ENCODE results near the gene MED7. TPM values are rescaled to one million over a fixed set of nuclear protein-coding genes. Genes with fewer than 3 reads are reported as not detected.

MED7 gene
- polyA plus RNA-seq, 1 donor from 2014 or later = 18.6 TPM

- Mint-ChIP-seq H3K27ac (peak overlapping the region in 2 of 3 donors; percentile 1 to 73), H3K9me3 (no peaks in the 10 kb centered on the region), H3K27me3 (no peaks in the 10 kb centered on the region), H3K4me1 (peaks cover 4 to 7% (median 4%) of the 10 kb centered on the region in 3 donors), H3K4me3 (peak overlapping the region in 1 of 4 donors; percentile 31), H3K36me3 (no peaks in the 10 kb centered on the region)
Measured at GRCh38 chr5:157148734-157149615, 6.3 kb upstream of the MED7 start.

- no peaks in the 10 kb centered on the region for H3K27me3 Mint-ChIP-seq
- peaks cover 10% of the 10 kb centered on the region for H3K36me3 Mint-ChIP-seq
- peak overlapping the region; percentile 96 to 98 (median 98) for H3K27ac Mint-ChIP-seq
- peaks cover 20 to 28% (median 28%) of the 10 kb centered on the region in 3 donors for H3K4me1 Mint-ChIP-seq
- peak overlapping the region; percentile 97 to 99 (median 98) for H3K4me3 Mint-ChIP-seq
- no peaks in the 10 kb centered on the region for H3K9me3 Mint-ChIP-seq
Measured at GRCh38 chr5:157143127-157143971, 684 bp upstream of the MED7 start.

DNA sequence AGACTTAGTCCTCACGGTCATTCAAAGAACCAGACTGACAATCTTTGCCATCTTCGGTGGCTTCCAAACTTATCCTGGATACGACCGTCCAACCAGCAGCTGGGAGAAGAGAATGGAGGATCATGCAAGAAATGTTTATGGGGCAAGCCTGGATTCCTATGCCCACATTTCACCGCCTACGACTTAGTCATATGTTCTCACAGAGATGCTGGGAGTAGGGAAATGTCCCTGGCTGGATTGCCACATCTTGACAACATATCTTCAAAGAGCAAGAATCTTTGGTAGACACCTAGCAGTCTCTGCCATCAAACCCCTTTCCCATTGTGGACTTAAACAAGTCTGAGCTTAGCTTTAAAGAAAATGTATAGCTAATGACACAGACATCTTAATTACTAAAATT lies 5.0 kb downstream of the MED7 start:
- Mint-ChIP-seq H3K27me3 (no peaks in the 10 kb centered on the region), H3K4me1 (peaks cover 22 to 38% (median 25%) of the 10 kb centered on the region in 3 donors), H3K27ac (no peak overlapping the region), H3K36me3 (peaks cover 10% of the 10 kb centered on the region), H3K4me3 (no peak overlapping the region), H3K9me3 (no peaks in the 10 kb centered on the region)

- no peak overlapping the region for H3K27ac Mint-ChIP-seq
- H3K9me3 Mint-ChIP-seq = peaks cover 0 to 2% (median 0%) of the 10 kb centered on the region in 3 donors
- H3K36me3 Mint-ChIP-seq = no peaks in the 10 kb centered on the region
- H3K4me3 Mint-ChIP-seq = no peak overlapping the region
- peaks cover 10 to 20% (median 13%) of the 10 kb centered on the region in 3 donors for H3K4me1 Mint-ChIP-seq
- H3K27me3 Mint-ChIP-seq = no peaks in the 10 kb centered on the region
Measured at GRCh38 chr5:157132281-157132612, 10.4 kb downstream of the MED7 start.

- no peak overlapping the region for H3K27ac Mint-ChIP-seq
Measured at GRCh38 chr5:157130925-157131324, 11.7 kb downstream of the MED7 start.

DNA sequence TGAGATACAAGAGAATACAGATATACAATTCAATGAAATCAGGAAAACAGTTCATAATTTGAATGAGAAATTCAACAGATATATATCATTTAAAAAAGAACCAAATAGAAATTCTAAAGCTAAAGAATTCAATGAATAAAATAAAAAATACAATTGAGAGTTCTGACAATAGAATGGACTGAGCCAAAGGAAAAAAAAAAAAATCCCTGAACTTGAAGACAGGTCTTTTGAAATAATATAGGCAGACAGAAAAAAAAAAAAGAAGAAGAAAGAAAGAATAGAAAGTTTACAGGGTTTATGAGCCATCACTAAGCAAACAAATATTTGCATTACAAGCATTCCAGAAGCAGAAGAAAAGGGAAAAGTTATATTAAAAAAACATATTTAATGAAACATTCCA lies 21.0 kb downstream of the MED7 start:
- no peak overlapping the region for H3K27ac Mint-ChIP-seq
- peaks cover 0 to under 1% (median 0%) of the 10 kb centered on the region in 3 donors for H3K4me1 Mint-ChIP-seq
- H3K4me3 Mint-ChIP-seq = no peak overlapping the region
- H3K9me3 Mint-ChIP-seq = peaks cover 1 to 12% (median 4%) of the 10 kb centered on the region in 3 donors
- no peaks in the 10 kb centered on the region for H3K27me3 Mint-ChIP-seq
- peaks cover 7% of the 10 kb centered on the region for H3K36me3 Mint-ChIP-seq

More at GRCh38 chr5:157130925-157131324, 11.7 kb downstream of the MED7 start:
- peak overlapping the region in 2 of 4 donors; percentile 18 to 41 for H3K4me3 Mint-ChIP-seq
- H3K4me1 Mint-ChIP-seq = peaks cover 8 to 16% (median 13%) of the 10 kb centered on the region in 3 donors
- H3K36me3 Mint-ChIP-seq = no peaks in the 10 kb centered on the region
- H3K9me3 Mint-ChIP-seq = peaks cover 0 to 2% (median 0%) of the 10 kb centered on the region in 3 donors
- no peaks in the 10 kb centered on the region for H3K27me3 Mint-ChIP-seq

GRCh38 chr5:157120102-157120501 lies 22.6 kb downstream of the MED7 start:
- no peak overlapping the region for H3K27ac Mint-ChIP-seq
- H3K9me3 Mint-ChIP-seq = peaks cover 1 to 12% (median 4%) of the 10 kb centered on the region in 3 donors
- peaks cover 7% of the 10 kb centered on the region for H3K36me3 Mint-ChIP-seq
- H3K4me3 Mint-ChIP-seq = no peak overlapping the region
- H3K4me1 Mint-ChIP-seq = peaks cover 0 to 5% (median 0%) of the 10 kb centered on the region in 3 donors
- no peaks in the 10 kb centered on the region for H3K27me3 Mint-ChIP-seq

DNA sequence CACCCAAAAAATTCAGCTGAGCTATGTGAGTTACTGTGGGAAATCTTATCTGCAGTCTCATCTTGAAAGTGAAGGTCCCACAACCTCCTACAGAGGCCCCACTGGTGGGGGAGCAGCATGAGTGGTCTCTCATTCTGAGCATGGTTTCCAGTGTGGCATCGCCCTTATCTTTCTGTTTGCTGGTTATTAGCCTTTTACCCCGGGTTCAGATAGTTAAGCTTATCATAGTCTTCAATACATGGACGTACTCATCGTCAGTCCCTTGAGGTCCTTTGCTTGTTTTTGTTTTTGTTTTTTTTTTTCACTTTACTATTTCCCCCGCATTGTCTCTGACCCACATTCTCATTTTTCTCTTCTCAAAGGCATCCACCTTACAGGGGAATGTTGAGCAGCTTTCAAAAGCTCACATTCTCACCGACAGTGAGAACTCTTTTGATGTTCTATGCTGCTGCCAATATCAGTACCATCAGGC lies 26.1 kb downstream of the MED7 start:
- Mint-ChIP-seq H3K9me3 (peaks cover 0 to 4% (median 4%) of the 10 kb centered on the region in 3 donors), H3K27me3 (no peaks in the 10 kb centered on the region), H3K36me3 (no peaks in the 10 kb centered on the region), H3K27ac (no peak overlapping the region), H3K4me3 (peak overlapping the region in 1 of 4 donors; percentile 15), H3K4me1 (peaks cover 0 to 5% (median 0%) of the 10 kb centered on the region in 3 donors)

- no peaks in the 10 kb centered on the region for H3K36me3 Mint-ChIP-seq
- H3K27ac Mint-ChIP-seq = no peak overlapping the region
- no peak overlapping the region for H3K4me3 Mint-ChIP-seq
- H3K4me1 Mint-ChIP-seq = peaks cover 0 to 5% (median 2%) of the 10 kb centered on the region in 3 donors
- no peaks in the 10 kb centered on the region for H3K9me3 Mint-ChIP-seq
- no peaks in the 10 kb centered on the region for H3K27me3 Mint-ChIP-seq
Measured at GRCh38 chr5:157115502-157115901, 27.2 kb downstream of the MED7 start.

GRCh38 chr5:157115012-157115411 lies 27.7 kb downstream of the MED7 start:
- peaks cover under 1 to 6% (median 2%) of the 10 kb centered on the region in 3 donors for H3K4me1 Mint-ChIP-seq
- no peaks in the 10 kb centered on the region for H3K27me3 Mint-ChIP-seq
- no peak overlapping the region for H3K4me3 Mint-ChIP-seq
- no peak overlapping the region for H3K27ac Mint-ChIP-seq
- H3K36me3 Mint-ChIP-seq = no peaks in the 10 kb centered on the region
- H3K9me3 Mint-ChIP-seq = no peaks in the 10 kb centered on the region

GRCh38 chr5:157113002-157113401 lies 29.7 kb downstream of the MED7 start:
- H3K27ac Mint-ChIP-seq = no peak overlapping the region
- no peaks in the 10 kb centered on the region for H3K27me3 Mint-ChIP-seq
- peaks cover 15 to 23% (median 18%) of the 10 kb centered on the region in 3 donors for H3K4me1 Mint-ChIP-seq
- H3K4me3 Mint-ChIP-seq = no peak overlapping the region
- no peaks in the 10 kb centered on the region for H3K36me3 Mint-ChIP-seq
- no peaks in the 10 kb centered on the region for H3K9me3 Mint-ChIP-seq

DNA sequence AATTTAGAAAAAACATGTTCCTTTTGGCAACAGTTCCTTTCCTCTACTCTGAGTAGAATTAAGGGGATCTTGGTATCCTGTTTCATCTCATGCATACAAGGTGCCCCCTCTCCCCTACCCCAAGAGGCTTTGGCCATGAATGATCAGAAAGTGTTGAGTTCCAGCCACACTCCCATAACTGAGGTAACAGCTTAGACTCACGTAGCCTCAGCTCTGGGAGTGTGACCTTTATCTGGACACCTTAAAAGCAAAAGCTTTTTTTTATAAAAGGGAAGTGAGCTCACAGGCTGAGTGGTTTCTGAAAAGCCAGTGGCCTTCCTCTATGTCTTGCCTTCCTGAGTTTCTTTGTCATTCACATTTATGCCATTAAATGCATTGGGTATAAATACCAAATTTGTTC lies 32.9 kb downstream of the MED7 start:
- H3K4me3 Mint-ChIP-seq = peak overlapping the region; percentile 73 to 91 (median 81)

GRCh38 chr5:157108976-157109375 lies 33.7 kb downstream of the MED7 start, which contains the start of gene HAVCR2:
TSS of gene HAVCR2 (minus strand) at chr5:157109044. CDS start at chr5:157108983, 61 bp downstream.
- H3K36me3 Mint-ChIP-seq = peaks cover 3% of the 10 kb centered on the region
- H3K4me3 Mint-ChIP-seq = peak within 1 kb of the TSS; percentile 73 to 91 (median 81)
- peaks cover 21 to 27% (median 23%) of the 10 kb centered on the region in 3 donors for H3K4me1 Mint-ChIP-seq
- peak within 1 kb of the TSS; percentile 68 to 87 (median 75) for H3K27ac Mint-ChIP-seq
- H3K9me3 Mint-ChIP-seq = no peaks in the 10 kb centered on the region
- no peaks in the 10 kb centered on the region for H3K27me3 Mint-ChIP-seq

More for the DNA sequence above, 32.9 kb downstream of the MED7 start:
- Mint-ChIP-seq H3K4me1 (peaks cover 21 to 27% (median 23%) of the 10 kb centered on the region in 3 donors), H3K9me3 (no peaks in the 10 kb centered on the region), H3K27ac (peak overlapping the region; percentile 68 to 87 (median 75)), H3K36me3 (no peaks in the 10 kb centered on the region), H3K27me3 (no peaks in the 10 kb centered on the region)

DNA sequence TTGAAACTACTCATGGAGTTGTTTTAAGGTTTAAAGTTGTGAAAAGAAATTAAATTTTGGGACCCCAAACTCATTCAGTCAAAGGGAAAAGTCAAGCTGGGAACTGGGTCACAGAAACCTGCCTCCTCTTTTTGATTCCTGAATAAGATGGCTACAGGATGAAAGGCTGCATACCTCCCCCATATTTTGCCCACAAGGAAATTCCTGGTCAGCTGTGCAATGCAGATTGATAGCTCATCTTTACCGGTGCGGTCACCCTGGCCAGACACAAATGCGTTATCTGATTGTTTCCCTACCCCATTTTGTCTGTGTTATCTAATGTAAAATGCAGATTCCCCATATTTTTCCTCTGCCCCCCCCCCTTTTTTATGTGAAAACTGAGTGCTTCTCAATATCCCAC lies 35.2 kb downstream of the MED7 start:
- Mint-ChIP-seq H3K9me3 (no peaks in the 10 kb centered on the region), H3K4me1 (peaks cover 21 to 27% (median 23%) of the 10 kb centered on the region in 3 donors), H3K4me3 (peak overlapping the region in 1 of 4 donors; percentile 45), H3K27me3 (no peaks in the 10 kb centered on the region), H3K36me3 (peaks cover 4% of the 10 kb centered on the region), H3K27ac (no peak overlapping the region)
